Testis (tissue), 2 donors: ENCODE measurements around the gene ELK4.

ENCODE experiments used
- POLR2A ChIP-seq: fragments of 450-650 bp; IDR thresholded peaks from one replicate; pipeline ENCODE4 v1.6.1; 2017; ENCODE audit warnings: antibody characterized with exemption, mild to moderate bottlenecking, moderate library complexity
- TF ChIP-seq, protein P1 (sequence below), 3 experiments: fragments of 450-650 bp in 2 of 3; fragments of 200-600 bp in 1 of 3; sonication (generic) in 1 of 3; IDR thresholded peaks; one replicate each; pipeline ENCODE4 v1.5.1; 2016 to 2019; ENCODE audit warnings: antibody characterized with exemption in 3 of 3, mild to moderate bottlenecking in 2 of 3, moderate library complexity in 1 of 3

DNA sequence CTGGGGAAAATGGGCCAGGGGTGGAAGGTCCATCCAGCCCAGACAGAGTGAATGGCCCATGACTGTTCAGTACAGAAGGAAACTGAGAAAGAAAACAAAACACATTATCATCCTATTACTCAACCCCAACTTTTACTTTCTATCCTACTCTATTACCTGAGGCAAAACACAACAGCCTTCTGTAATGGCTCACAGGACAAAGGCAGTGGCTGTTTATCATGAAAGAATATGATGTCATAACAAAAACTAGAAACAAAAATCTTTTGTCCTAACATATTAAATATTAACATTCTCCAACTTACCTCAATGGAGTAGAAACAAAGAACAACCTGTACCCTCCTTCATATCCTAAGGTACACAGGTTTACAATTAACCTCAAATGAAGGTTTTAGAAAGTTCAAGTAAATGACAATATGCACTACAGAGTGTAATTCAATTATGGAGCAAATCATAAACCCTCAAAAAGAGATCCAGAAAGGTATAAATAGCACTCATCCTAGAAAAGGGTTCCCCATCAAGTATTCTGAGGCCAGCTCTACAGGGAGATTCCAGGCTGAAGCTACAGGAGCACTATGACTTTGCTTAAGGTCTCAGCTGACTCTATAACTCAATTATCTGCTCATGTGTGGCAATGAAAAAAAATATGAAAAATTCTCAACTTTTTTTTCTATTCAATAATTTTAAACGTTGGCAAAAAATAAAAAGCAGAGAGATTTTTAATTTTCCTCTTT lies 15.1 kb downstream of the ELK4 start:
- TF ChIP-seq, protein P1, sequence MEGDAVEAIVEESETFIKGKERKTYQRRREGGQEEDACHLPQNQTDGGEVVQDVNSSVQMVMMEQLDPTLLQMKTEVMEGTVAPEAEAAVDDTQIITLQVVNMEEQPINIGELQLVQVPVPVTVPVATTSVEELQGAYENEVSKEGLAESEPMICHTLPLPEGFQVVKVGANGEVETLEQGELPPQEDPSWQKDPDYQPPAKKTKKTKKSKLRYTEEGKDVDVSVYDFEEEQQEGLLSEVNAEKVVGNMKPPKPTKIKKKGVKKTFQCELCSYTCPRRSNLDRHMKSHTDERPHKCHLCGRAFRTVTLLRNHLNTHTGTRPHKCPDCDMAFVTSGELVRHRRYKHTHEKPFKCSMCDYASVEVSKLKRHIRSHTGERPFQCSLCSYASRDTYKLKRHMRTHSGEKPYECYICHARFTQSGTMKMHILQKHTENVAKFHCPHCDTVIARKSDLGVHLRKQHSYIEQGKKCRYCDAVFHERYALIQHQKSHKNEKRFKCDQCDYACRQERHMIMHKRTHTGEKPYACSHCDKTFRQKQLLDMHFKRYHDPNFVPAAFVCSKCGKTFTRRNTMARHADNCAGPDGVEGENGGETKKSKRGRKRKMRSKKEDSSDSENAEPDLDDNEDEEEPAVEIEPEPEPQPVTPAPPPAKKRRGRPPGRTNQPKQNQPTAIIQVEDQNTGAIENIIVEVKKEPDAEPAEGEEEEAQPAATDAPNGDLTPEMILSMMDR (IDR thresholded peaks at IDR 0.05): no peak
- no peak for TF ChIP-seq POLR2A
